Measurements from ENCODE around the gene MEOX1.

DNA sequence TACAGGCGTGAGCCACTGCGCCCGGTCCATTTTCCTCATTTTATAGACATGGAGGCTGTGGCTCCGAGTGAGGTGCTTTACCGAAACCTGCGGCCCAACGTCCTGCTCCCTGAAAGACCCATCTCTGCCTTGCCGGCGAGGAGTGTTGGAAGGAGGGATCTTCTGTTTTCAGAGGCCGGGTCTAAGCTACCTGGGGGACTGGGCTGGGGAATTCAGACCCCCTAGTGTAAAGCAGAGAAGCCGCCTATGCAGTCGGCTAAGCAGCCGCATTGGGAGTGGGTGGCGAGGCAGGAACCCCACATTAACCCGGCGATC lies 16.3 kb downstream of the MEOX1 start:
- TF ChIP-seq CTCF (IDR thresholded peaks at IDR 0.05; ENCODE audit: low read depth, low read length) (no peak), POLR2A (IDR thresholded peaks at IDR 0.05; ENCODE audit: extremely low read depth, insufficient read length) (no peak), MAX (IDR thresholded peaks at IDR 0.05; ENCODE audit: low read depth, low read length) (no peak), MYC (IDR thresholded peaks at IDR 0.05; ENCODE audit: low read depth, low read length) (no peak)

Measured in NB4 (cell line).